Measurements from ENCODE around the gene UNKL. TPM values are rescaled to one million over a fixed set of nuclear protein-coding genes. Genes with fewer than 3 reads are reported as not detected.

The UNKL gene
- total and polyA plus RNA-seq, 8 donors = 4.4 to 22.1 (median 10.2) TPM

GRCh38 chr16:1390239-1390779 is 24.2 kb downstream of the UNKL start:
- FAIRE-seq (no peak), ATAC-seq (no peak), DNase-seq (no peak)
- H3K4me1 ChIP-seq = no peaks in the 10 kb centered on the region
- intact Hi-C loops (cut with DNase I) = no loop called here
- no peak for TF ChIP-seq CTCF (IDR thresholded peaks at IDR 0.05)
- H3K27ac ChIP-seq = no peak overlapping the region
- no peak overlapping the region for H3K4me3 ChIP-seq
- 87% methylated on average over 28 of the region's 28 CpGs for WGBS, 2 donors
- H3K27me3 ChIP-seq = no peaks in the 10 kb centered on the region
- H3K36me3 ChIP-seq = peaks cover 0 to 27% (median 0%) of the 10 kb centered on the region in 3 donors
- no peaks in the 10 kb centered on the region for H3K9me3 ChIP-seq

- ATAC-seq (no peak), DNase-seq (no peak), FAIRE-seq (no peak)
- intact Hi-C loops (cut with DNase I) = no loop called here
- no peaks in the 10 kb centered on the region for H3K9me3 ChIP-seq
- TF ChIP-seq CTCF (IDR thresholded peaks at IDR 0.05) = no peak
- H3K27ac ChIP-seq = no peak overlapping the region
- 95% methylated on average over 7 of the region's 7 CpGs for WGBS, 2 donors
- no peak overlapping the region for H3K4me3 ChIP-seq
- H3K4me1 ChIP-seq = no peaks in the 10 kb centered on the region
- no peaks in the 10 kb centered on the region for H3K27me3 ChIP-seq
- peaks cover 0 to 27% (median 0%) of the 10 kb centered on the region in 3 donors for H3K36me3 ChIP-seq
These were observed 24.7 kb downstream of the UNKL start for GRCh38 chr16:1389762-1390161.

- H3K4me1 ChIP-seq = no peaks in the 10 kb centered on the region
- H3K4me3 ChIP-seq = no peak overlapping the region
- intact Hi-C loops (cut with DNase I) = no loop called here
- FAIRE-seq = no peak
- no peaks in the 10 kb centered on the region for H3K27me3 ChIP-seq
- H3K27ac ChIP-seq = no peak overlapping the region
- peaks cover 0 to 16% (median 0%) of the 10 kb centered on the region in 3 donors for H3K36me3 ChIP-seq
- 91 to 93% methylated on average over 13 to 16 of the region's 16 CpGs for WGBS, 2 donors
- no peak for DNase-seq
- TF ChIP-seq CTCF (IDR thresholded peaks at IDR 0.05) = no peak
- H3K9me3 ChIP-seq = no peaks in the 10 kb centered on the region
- no peak for ATAC-seq
These were observed 27.2 kb downstream of the UNKL start for GRCh38 chr16:1387331-1387730.

GRCh38 chr16:1385232-1385631 is 29.3 kb downstream of the UNKL start:
- Histone ChIP-seq H3K4me1 (no peaks in the 10 kb centered on the region), H3K9me3 (no peaks in the 10 kb centered on the region), H3K27ac (no peak overlapping the region), H3K36me3 (peaks cover 0 to 11% (median 0%) of the 10 kb centered on the region in 3 donors), H3K4me3 (no peak overlapping the region), H3K27me3 (no peaks in the 10 kb centered on the region)
- DNase-seq (no peak), ATAC-seq (no peak), FAIRE-seq (no peak)
- TF ChIP-seq CTCF (IDR thresholded peaks at IDR 0.05) = no peak
- 96% methylated on average over 39 of the region's 39 CpGs for WGBS, 2 donors
- intact Hi-C loops (cut with DNase I) = no loop called here

GRCh38 chr16:1383556-1383955 is 30.9 kb downstream of the UNKL start:
- Histone ChIP-seq H3K4me3 (no peak overlapping the region), H3K27me3 (no peaks in the 10 kb centered on the region), H3K9me3 (no peaks in the 10 kb centered on the region), H3K27ac (no peak overlapping the region), H3K4me1 (peaks cover 0 to 3% (median 0%) of the 10 kb centered on the region in 3 donors), H3K36me3 (no peaks in the 10 kb centered on the region)
- no peak for TF ChIP-seq CTCF (IDR thresholded peaks at IDR 0.05)
- 92 to 95% methylated on average over 18 of the region's 18 CpGs for WGBS, 2 donors
- ATAC-seq (no peak), DNase-seq (no peak), FAIRE-seq (no peak)
- intact Hi-C loops (cut with DNase I) = no loop called here

All from pancreas (tissue), 10 donors.